ENCODE results near the gene ARHGAP6. TPM values are rescaled to one million over a fixed set of nuclear protein-coding genes. Genes with fewer than 3 reads are reported as not detected.
"Not testable (repeated sequence)": the region's sequence is repeated elsewhere in the genome, so short reads cannot be mapped to it uniquely, and the experiment has no call there.

The ARHGAP6 gene
- total RNA-seq, 2 donors from 2014 or later: not detected

GRCh38 chrX:11580789-11581188 lies 84.9 kb downstream of the ARHGAP6 start:
- Mint-ChIP-seq H3K4me1 (ENCODE audit: low read depth) (no peaks in the 10 kb centered on the region), H3K4me3 (no peak overlapping the region), H3K36me3 (ENCODE audit: insufficient read depth in 2 of 2) (no peaks in the 10 kb centered on the region), H3K9me3 (peaks cover 0 to 2% of the 10 kb centered on the region in 2 donors), H3K27ac (no peak overlapping the region), H3K27me3 (ENCODE audit: low read depth) (peaks cover 40% of the 10 kb centered on the region)
- no peak for DNase-seq
- ATAC-seq (replicated peaks in 1 of 2): no peak

- peaks cover 0 to 2% of the 10 kb centered on the region in 2 donors for H3K9me3 Mint-ChIP-seq
- DNase-seq (no peak), ATAC-seq (replicated peaks in 1 of 2) (no peak)
- peaks cover 36% of the 10 kb centered on the region for H3K27me3 Mint-ChIP-seq (ENCODE audit: low read depth)
- no peaks in the 10 kb centered on the region for H3K36me3 Mint-ChIP-seq (ENCODE audit: insufficient read depth in 2 of 2)
- no peak overlapping the region for H3K4me3 Mint-ChIP-seq
- H3K27ac Mint-ChIP-seq: no peak overlapping the region
- no peaks in the 10 kb centered on the region for H3K4me1 Mint-ChIP-seq (ENCODE audit: low read depth)
Observed at GRCh38 chrX:11579636-11580600, 85.8 kb downstream of the ARHGAP6 start.

GRCh38 chrX:11578301-11578700 lies 87.4 kb downstream of the ARHGAP6 start:
- H3K36me3 Mint-ChIP-seq (ENCODE audit: insufficient read depth in 2 of 2); DNase-seq; H3K9me3 Mint-ChIP-seq; H3K27ac Mint-ChIP-seq; ATAC-seq (replicated peaks in 1 of 2); H3K4me1 Mint-ChIP-seq (ENCODE audit: low read depth); H3K4me3 Mint-ChIP-seq: not testable (repeated sequence)
- H3K27me3 Mint-ChIP-seq (ENCODE audit: low read depth): peaks cover 29% of the 10 kb centered on the region

GRCh38 chrX:11577603-11578002 lies 88.1 kb downstream of the ARHGAP6 start:
- no peaks in the 10 kb centered on the region for H3K4me1 Mint-ChIP-seq (ENCODE audit: low read depth)
- H3K27me3 Mint-ChIP-seq (ENCODE audit: low read depth): peaks cover 29% of the 10 kb centered on the region
- peaks cover 0 to 2% of the 10 kb centered on the region in 2 donors for H3K9me3 Mint-ChIP-seq
- H3K4me3 Mint-ChIP-seq: no peak overlapping the region
- H3K27ac Mint-ChIP-seq: no peak overlapping the region
- ATAC-seq (replicated peaks in 1 of 2) (no peak), DNase-seq (no peak)
- no peaks in the 10 kb centered on the region for H3K36me3 Mint-ChIP-seq (ENCODE audit: insufficient read depth in 2 of 2)

- DNase-seq: no peak
- H3K9me3 Mint-ChIP-seq: peaks cover 0 to 2% of the 10 kb centered on the region in 2 donors
- no peak overlapping the region for H3K27ac Mint-ChIP-seq
- H3K4me3 Mint-ChIP-seq: no peak overlapping the region
- H3K4me1 Mint-ChIP-seq (ENCODE audit: low read depth): no peaks in the 10 kb centered on the region
- no peak for ATAC-seq (replicated peaks in 1 of 2)
- H3K36me3 Mint-ChIP-seq (ENCODE audit: insufficient read depth in 2 of 2): no peaks in the 10 kb centered on the region
- peaks cover 21% of the 10 kb centered on the region for H3K27me3 Mint-ChIP-seq (ENCODE audit: low read depth)
Observed at GRCh38 chrX:11575332-11575731, 90.4 kb downstream of the ARHGAP6 start.

GRCh38 chrX:11567528-11568220 lies 98.0 kb downstream of the ARHGAP6 start:
- Mint-ChIP-seq H3K4me1 (ENCODE audit: low read depth) (no peaks in the 10 kb centered on the region), H3K36me3 (ENCODE audit: insufficient read depth in 2 of 2) (no peaks in the 10 kb centered on the region), H3K9me3 (no peaks in the 10 kb centered on the region), H3K27me3 (ENCODE audit: low read depth) (peaks cover 6% of the 10 kb centered on the region), H3K4me3 (no peak overlapping the region), H3K27ac (no peak overlapping the region)
- no peak for DNase-seq
- ATAC-seq (replicated peaks in 1 of 2): no peak

GRCh38 chrX:11566789-11567188 lies 98.9 kb downstream of the ARHGAP6 start:
- DNase-seq (no peak), ATAC-seq (replicated peaks in 1 of 2) (no peak)
- H3K27ac Mint-ChIP-seq: no peak overlapping the region
- H3K27me3 Mint-ChIP-seq (ENCODE audit: low read depth): peaks cover 6% of the 10 kb centered on the region
- H3K9me3 Mint-ChIP-seq: no peaks in the 10 kb centered on the region
- H3K4me3 Mint-ChIP-seq: no peak overlapping the region
- no peaks in the 10 kb centered on the region for H3K4me1 Mint-ChIP-seq (ENCODE audit: low read depth)
- H3K36me3 Mint-ChIP-seq (ENCODE audit: insufficient read depth in 2 of 2): no peaks in the 10 kb centered on the region

GRCh38 chrX:11566173-11566572 lies 99.5 kb downstream of the ARHGAP6 start:
- Mint-ChIP-seq H3K27me3 (ENCODE audit: low read depth) (peaks cover 6% of the 10 kb centered on the region), H3K4me3 (no peak overlapping the region), H3K4me1 (ENCODE audit: low read depth) (no peaks in the 10 kb centered on the region), H3K9me3 (no peaks in the 10 kb centered on the region), H3K36me3 (ENCODE audit: insufficient read depth in 2 of 2) (no peaks in the 10 kb centered on the region), H3K27ac (no peak overlapping the region)
- ATAC-seq (replicated peaks in 1 of 2) (no peak), DNase-seq (no peak)

GRCh38 chrX:11564546-11564945 lies 101.2 kb downstream of the ARHGAP6 start:
- ATAC-seq (replicated peaks in 1 of 2) (no peak), DNase-seq (no peak)
- no peaks in the 10 kb centered on the region for H3K36me3 Mint-ChIP-seq (ENCODE audit: insufficient read depth in 2 of 2)
- no peaks in the 10 kb centered on the region for H3K4me1 Mint-ChIP-seq (ENCODE audit: low read depth)
- H3K27ac Mint-ChIP-seq: no peak overlapping the region
- H3K4me3 Mint-ChIP-seq: no peak overlapping the region
- peaks cover 6% of the 10 kb centered on the region for H3K27me3 Mint-ChIP-seq (ENCODE audit: low read depth)
- no peaks in the 10 kb centered on the region for H3K9me3 Mint-ChIP-seq

GRCh38 chrX:11562570-11562969 lies 103.2 kb downstream of the ARHGAP6 start:
- no peaks in the 10 kb centered on the region for H3K9me3 Mint-ChIP-seq
- DNase-seq (no peak), ATAC-seq (replicated peaks in 1 of 2) (no peak)
- no peaks in the 10 kb centered on the region for H3K36me3 Mint-ChIP-seq (ENCODE audit: insufficient read depth in 2 of 2)
- no peaks in the 10 kb centered on the region for H3K4me1 Mint-ChIP-seq (ENCODE audit: low read depth)
- no peak overlapping the region for H3K27ac Mint-ChIP-seq
- H3K4me3 Mint-ChIP-seq: no peak overlapping the region
- H3K27me3 Mint-ChIP-seq (ENCODE audit: low read depth): peaks cover 16% of the 10 kb centered on the region

- Mint-ChIP-seq H3K36me3 (ENCODE audit: insufficient read depth in 2 of 2) (no peaks in the 10 kb centered on the region), H3K9me3 (no peaks in the 10 kb centered on the region), H3K4me1 (ENCODE audit: low read depth) (no peaks in the 10 kb centered on the region), H3K27me3 (ENCODE audit: low read depth) (peaks cover 41% of the 10 kb centered on the region), H3K27ac (no peak overlapping the region), H3K4me3 (no peak overlapping the region)
- peak in 1 of 2 donors; percentile 49 for ATAC-seq (replicated peaks in 1 of 2)
- peak; percentile 35 to 40 for DNase-seq
Observed at GRCh38 chrX:11558972-11559371, 106.7 kb downstream of the ARHGAP6 start.

- Mint-ChIP-seq H3K36me3 (ENCODE audit: insufficient read depth in 2 of 2) (no peaks in the 10 kb centered on the region), H3K27ac (no peak overlapping the region), H3K4me3 (no peak overlapping the region), H3K9me3 (no peaks in the 10 kb centered on the region), H3K4me1 (ENCODE audit: low read depth) (no peaks in the 10 kb centered on the region), H3K27me3 (ENCODE audit: low read depth) (peaks cover 58% of the 10 kb centered on the region)
- ATAC-seq (replicated peaks in 1 of 2) (peak; percentile 53 to 60), DNase-seq (no peak)
Observed at GRCh38 chrX:11557120-11557519, 108.6 kb downstream of the ARHGAP6 start.

- no peak overlapping the region for H3K4me3 Mint-ChIP-seq
- H3K36me3 Mint-ChIP-seq (ENCODE audit: insufficient read depth in 2 of 2): no peaks in the 10 kb centered on the region
- peaks cover 66% of the 10 kb centered on the region for H3K27me3 Mint-ChIP-seq (ENCODE audit: low read depth)
- no peaks in the 10 kb centered on the region for H3K4me1 Mint-ChIP-seq (ENCODE audit: low read depth)
- ATAC-seq (replicated peaks in 1 of 2) (no peak), DNase-seq (no peak)
- no peak overlapping the region for H3K27ac Mint-ChIP-seq
- H3K9me3 Mint-ChIP-seq: no peaks in the 10 kb centered on the region
Observed at GRCh38 chrX:11555759-11556158, 110.0 kb downstream of the ARHGAP6 start.

Data from activated T-cell treated with anti-CD3 and anti-CD28 coated beads, Interleukin-2, amount 50 U/mL, for 72 hours (primary cell).